PC-3 (cell line): ENCODE data around the gene RBM33. TPM values are rescaled to one million over a fixed set of nuclear protein-coding genes. Genes with fewer than 3 reads are reported as not detected.

Source experiments
- ATAC-seq: fragments of 200-7000 bp; cut with Tn5 transposase; 2 replicates; pipeline ENCODE4 v1.9.1; 2020; ENCODE audit warnings: mild to moderate bottlenecking, moderate library complexity
- BruUV-seq: library from RNA; stranded (reverse); fragments of 400-500 nt; replicated peaks from 2 replicates; lab custom pipeline; 2021; lab: Mats Ljungman, UMichigan
- CTCF ChIA-PET: fragments of 300-600 bp; sonication (Branson Sonifier 250); formaldehyde crosslinking; loops from one replicate; lab custom pipeline; 2022; ENCODE audit warnings: antibody characterized with exemption; lab: Charles Lee
- POLR2A ChIA-PET: fragments of 300-600 bp; sonication (Branson Sonifier 250); formaldehyde crosslinking; loops from one replicate; lab custom pipeline; 2022; ENCODE audit warnings: antibody characterized with exemption; ENCODE audit not compliant: unreplicated experiment; lab: Charles Lee
- DNase-seq: peaks from one replicate; pipeline ENCODE4 v3.0.0-alpha.2; 2015
- H2AFZ ChIP-seq: fragments of 300-600 bp; sonication (generic); 2 replicates; pipeline ENCODE4 v1.6.0; 2016; ENCODE audit warnings: antibody characterized with exemption, low read length
- H3F3A ChIP-seq: fragments of 300-600 bp; sonication (generic); one replicate; pipeline ENCODE4 v1.6.0; 2017; ENCODE audit warnings: antibody characterized with exemption, low read length, control low read depth, mild to moderate bottlenecking; ENCODE audit not compliant: unreplicated experiment
- H3K27ac ChIP-seq: fragments of 300-600 bp; sonication (generic); 2 replicates; pipeline ENCODE4 v1.5.1; 2016; ENCODE audit warnings: mild to moderate bottlenecking, low read length
- H3K27me3 ChIP-seq: fragments of 300-600 bp; sonication (generic); 2 replicates; pipeline ENCODE4 v1.6.1; 2016; ENCODE audit warnings: low read length, mixed read lengths
- H3K36me3 ChIP-seq: fragments of 300-600 bp; sonication (generic); 2 replicates; pipeline ENCODE4 v1.6.1; 2016; ENCODE audit warnings: low read depth, mixed run types, low read length, mixed read lengths
- H3K4me1 ChIP-seq: fragments of 300-600 bp; sonication (generic); 2 replicates; pipeline ENCODE4 v1.5.1; 2016; ENCODE audit warnings: low read length; ENCODE audit not compliant: insufficient read depth
- H3K4me2 ChIP-seq: fragments of 300-600 bp; sonication (generic); 2 replicates; pipeline ENCODE4 v1.6.0; 2016; ENCODE audit warnings: low read length
- H3K4me3 ChIP-seq: fragments of 300-600 bp; sonication (generic); 2 replicates; pipeline ENCODE4 v1.5.1; 2016; ENCODE audit warnings: mild to moderate bottlenecking, low read length, mixed read lengths
- H3K79me2 ChIP-seq: fragments of 300-600 bp; sonication (generic); 2 replicates; pipeline ENCODE4 v1.6.1; 2017; ENCODE audit warnings: low read length, mixed read lengths
- H3K9ac ChIP-seq: fragments of 300-600 bp; sonication (generic); 2 replicates; pipeline ENCODE4 v1.6.0; 2016; ENCODE audit warnings: mild to moderate bottlenecking, low read length
- H3K9me2 ChIP-seq: fragments of 300-600 bp; sonication (generic); replicated peaks from 2 replicates; pipeline ENCODE4 v1.6.1; 2016; ENCODE audit warnings: mixed run types, low read length, mixed read lengths
- H3K9me3 ChIP-seq: fragments of 300-600 bp; sonication (generic); 2 replicates; pipeline ENCODE4 v1.6.1; 2016; ENCODE audit warnings: low read length, mixed read lengths
- H4K20me1 ChIP-seq: fragments of 300-600 bp; sonication (generic); 2 replicates; pipeline ENCODE4 v1.6.1; 2016; ENCODE audit warnings: low read length, mixed read lengths
- CTCF ChIP-seq: fragments of 300-600 bp; sonication (generic); conservative IDR thresholded peaks from 2 replicates; pipeline ENCODE4 v1.5.1; 2017; ENCODE audit warnings: antibody characterized with exemption, low read depth, mild to moderate bottlenecking, low read length
- EZH2 ChIP-seq: fragments of 300-600 bp; sonication (generic); IDR thresholded peaks from one replicate; pipeline ENCODE4 v1.6.1; 2017; ENCODE audit warnings: antibody characterized with exemption, mild to moderate bottlenecking, low read length; ENCODE audit not compliant: unreplicated experiment
- EZH2phosphoT487 ChIP-seq: fragments of 300-600 bp; sonication (generic); IDR thresholded peaks from 2 replicates; pipeline ENCODE4 v1.6.1; 2018; ENCODE audit warnings: mild to moderate bottlenecking, antibody characterized with exemption, low read length, borderline replicate concordance
- intact Hi-C: fragments of 100-400 bp; cut with micrococcal nuclease; formaldehyde crosslinking; loops from 2 replicates; pipeline ENCODE4 v1.9.0; 2023
- total RNA-seq: library from RNA; depleted of rRNA; stranded (reverse); fragments of >200 nt; gene quantifications from 2 replicates; pipeline ENCODE4 v1.2.3, GENCODE V29; 2014

Gene RBM33
- total RNA-seq, 1 experiment from 2014 or later: 25.3 TPM

GRCh38 chr7:155788616-155789000 lies 144.1 kb downstream of the RBM33 start:
- ATAC-seq (no peak), DNase-seq (no peak)
- no peaks in the 10 kb centered on the region for H3K9me2 ChIP-seq
- POLR2A ChIA-PET: no interaction called here
- intact Hi-C loops: no loop called here
- no peaks in the 10 kb centered on the region for H3F3A ChIP-seq
- no peaks in the 10 kb centered on the region for H4K20me1 ChIP-seq
- no TSS peak for BruUV-seq
- H3K79me2 ChIP-seq: no peaks in the 10 kb centered on the region
- no peaks in the 10 kb centered on the region for H3K4me1 ChIP-seq
- no peak overlapping the region for H3K9ac ChIP-seq
- CTCF ChIA-PET: no interaction called here
- H2AFZ ChIP-seq: no peak overlapping the region
- no peak overlapping the region for H3K4me2 ChIP-seq
- H3K9me3 ChIP-seq: no peaks in the 10 kb centered on the region
- TF ChIP-seq CTCF (no peak), EZH2phosphoT487 (no peak)
- H3K4me3 ChIP-seq: no peak overlapping the region
- H3K27me3 ChIP-seq: no peaks in the 10 kb centered on the region
- no peaks in the 10 kb centered on the region for H3K36me3 ChIP-seq
- H3K27ac ChIP-seq: no peak overlapping the region

- Histone ChIP-seq H3K79me2 (no peaks in the 10 kb centered on the region), H3K27ac (no peak overlapping the region), H3F3A (no peaks in the 10 kb centered on the region), H3K4me2 (no peak overlapping the region), H3K9me2 (no peaks in the 10 kb centered on the region), H4K20me1 (no peaks in the 10 kb centered on the region), H3K4me3 (no peak overlapping the region), H3K9me3 (no peaks in the 10 kb centered on the region), H3K27me3 (no peaks in the 10 kb centered on the region), H3K9ac (no peak overlapping the region), H3K36me3 (no peaks in the 10 kb centered on the region), H2AFZ (no peak overlapping the region), H3K4me1 (no peaks in the 10 kb centered on the region)
- ATAC-seq (no peak), DNase-seq (no peak)
- BruUV-seq: no TSS peak
- intact Hi-C loops: no loop called here
- ChIA-PET POLR2A (no interaction called here), CTCF (no interaction called here)
- TF ChIP-seq EZH2 (no peak), EZH2phosphoT487 (no peak), CTCF (no peak)
These were observed 144.7 kb downstream of the RBM33 start for GRCh38 chr7:155789001-155789725.

GRCh38 chr7:155790666-155791065 lies 146.2 kb downstream of the RBM33 start:
- Histone ChIP-seq H3K27me3 (no peaks in the 10 kb centered on the region), H3K9me2 (no peaks in the 10 kb centered on the region), H3K27ac (no peak overlapping the region), H3K4me3 (no peak overlapping the region), H3K9ac (no peak overlapping the region), H2AFZ (no peak overlapping the region), H3F3A (no peaks in the 10 kb centered on the region), H3K4me1 (no peaks in the 10 kb centered on the region), H4K20me1 (no peaks in the 10 kb centered on the region), H3K9me3 (no peaks in the 10 kb centered on the region), H3K4me2 (no peak overlapping the region), H3K79me2 (no peaks in the 10 kb centered on the region), H3K36me3 (no peaks in the 10 kb centered on the region)
- CTCF ChIA-PET: no interaction called here
- ATAC-seq (no peak), DNase-seq (no peak)
- no TSS peak for BruUV-seq
- intact Hi-C loops: no loop called here
- POLR2A ChIA-PET: no interaction called here
- no peak for TF ChIP-seq EZH2phosphoT487
- no peak for TF ChIP-seq CTCF
- TF ChIP-seq EZH2: no peak
